ENCODE data around the gene ARG1. TPM values are rescaled to one million over a fixed set of nuclear protein-coding genes. Genes with fewer than 3 reads are reported as not detected.

The ARG1 gene
- total RNA-seq, 1 experiment from 2014 or later: not detected

GRCh38 chr6:131631625-131632289 is 58.7 kb downstream of the ARG1 start:
- CTCF ChIA-PET: no interaction called here
- intact Hi-C loops (cut with micrococcal nuclease; ENCODE audit: unreplicated experiment): no loop called here

More at GRCh38 chr6:131631625-131632289, 58.7 kb downstream of the ARG1 start:
- in situ Hi-C loops (cut with HindIII; ENCODE audit: low pct_unique_long_range_greater_than_20kb, low sequenced_read_pairs): no loop called here
- Histone ChIP-seq H3K9me3 (ENCODE audit: control insufficient read depth, insufficient read depth, low read depth, low read length) (no peaks in the 10 kb centered on the region), H3K36me3 (ENCODE audit: control insufficient read depth, insufficient read depth, low read length) (peaks cover 3% of the 10 kb centered on the region; the same call in 1 of the 2 replicates), H3K4me1 (ENCODE audit: control insufficient read depth, insufficient read depth, low read length) (peaks cover 6% of the 10 kb centered on the region; the same call in 1 of the 2 replicates), H3K27ac (ENCODE audit: low read length) (no peak overlapping the region), H3K4me3 (ENCODE audit: low read depth in 2 of 2, low read length in 2 of 2) (no peak overlapping the region), H3K27me3 (ENCODE audit: control insufficient read depth, insufficient read depth, low read length) (0 out of 2 replicates have a peak, but pooled peaks cover 2% of the 10 kb centered on the region)
- TF ChIP-seq POLR2AphosphoS5 (IDR thresholded peaks at IDR 0.05; ENCODE audit: low read depth, low read length) (no peak), REST (IDR thresholded peaks at IDR 0.05; ENCODE audit: insufficient read depth in 1 of 2, low read depth in 2 of 2, low read length in 1 of 2) (no peak), TCF7L2 (IDR thresholded peaks at IDR 0.05; ENCODE audit: low read depth, low read length) (no peak), SIN3A (IDR thresholded peaks at IDR 0.05; ENCODE audit: borderline replicate concordance, insufficient read depth, low read depth, low read length) (no peak)
- no TSS peak for BruUV-seq (replicated peaks)
- ATAC-seq: no peak
- POLR2A ChIA-PET: interaction anchor here (0.6 kb wide), 1 partner anchor 282 kb away, joined by 3 read pairs; no protein-coding TSS in a partner anchor
- no peak for DNase-seq (ENCODE audit: low read depth, low spot score)

Other genes with a start within 250 kb of the ARG1 start
- gene MED23, start 55.0 kb downstream of the ARG1 start, total RNA-seq (2021; ENCODE audit: unreplicated experiment): 18.3 TPM
- not detected for gene ENPP3, start 64.1 kb downstream of the ARG1 start, total RNA-seq (2021; ENCODE audit: unreplicated experiment)
- not detected for gene OR2A4, start 128.2 kb downstream of the ARG1 start, total RNA-seq (2021; ENCODE audit: unreplicated experiment)
- 0.15 TPM for gene CTAGE9, start 137.8 kb downstream of the ARG1 start, total RNA-seq (2021; ENCODE audit: unreplicated experiment)
- gene ENPP1, start 234.8 kb downstream of the ARG1 start, total RNA-seq (2021; ENCODE audit: unreplicated experiment): 6.8 TPM

Data from Panc1 (cell line).